HepG2 (cell line): ENCODE results near the gene DZANK1. TPM values are rescaled to one million over a fixed set of nuclear protein-coding genes. Genes with fewer than 3 reads are reported as not detected.

Experiments
- ATAC-seq: fragments of 200-7000 bp; cut with Tn5 transposase; 3 replicates; pipeline ENCODE4 v1.9.1; 2020; ENCODE audit warnings: mild to moderate bottlenecking, moderate library complexity
- BruUV-seq: library from RNA; stranded (reverse); fragments of 400-500 nt; replicated peaks from 2 replicates; lab custom pipeline; 2021; lab: Mats Ljungman, UMichigan
- CTCF ChIA-PET: fragments of 300-600 bp; formaldehyde crosslinking; extraction: SDS; loops from one replicate; lab custom pipeline; 2021; ENCODE audit warnings: low total read pairs, inconsistent platforms, low intra/inter-chr PET ratio; lab: Yijun Ruan, JAX
- POLR2A ChIA-PET: fragments of 350-600 bp; sonication (Branson Sonifier 250); formaldehyde crosslinking; loops from one replicate; lab custom pipeline; 2020; ENCODE audit warnings: antibody characterized with exemption, inconsistent platforms; lab: Yijun Ruan, JAX
- DNase-seq: peaks from one replicate; pipeline ENCODE4 v3.0.0-alpha.2; 2015; ENCODE audit warnings: low spot score
- FAIRE-seq: peaks from 3 replicates; lab custom pipeline; 2011; peaks lifted over from hg19 to GRCh38; lab: Jason Lieb, UNC
- H2AFZ ChIP-seq: one replicate; pipeline ENCODE4 v1.6.1; 2011; ENCODE audit warnings: low read length, inconsistent platforms
- H3K27ac ChIP-seq: fragments of 300-600 bp; 3 replicates; pipeline ENCODE4 v1.8.0; 2011; ENCODE audit warnings: mixed run types, mild to moderate bottlenecking, mixed read lengths, low read length, inconsistent platforms; ENCODE audit not compliant: insufficient read depth; ENCODE audit errors: extremely low read length
- H3K27me3 ChIP-seq, 2 experiments: fragments of 200-600 bp in 1 of 2; 2 replicates in 1 of 2; 3 replicates in 1 of 2; pipeline versions ENCODE4 v1.6.0 to v1.8.0; 2011; ENCODE audit warnings: low read length in 2 of 2, mild to moderate bottlenecking in 2 of 2, moderate library complexity in 2 of 2, inconsistent platforms in 1 of 2; ENCODE audit not compliant: insufficient read depth in 2 of 2, control insufficient read depth in 1 of 2
- H3K36me3 ChIP-seq, 2 experiments: fragments of 200-600 bp in 1 of 2; replicated peaks in 1 of 2; 2 replicates in 1 of 2; 3 replicates in 1 of 2; pipeline versions ENCODE4 v1.5.1 to v1.8.0; 2011; ENCODE audit warnings: low read length in 2 of 2, inconsistent platforms in 1 of 2; ENCODE audit not compliant: insufficient read depth in 2 of 2, control insufficient read depth in 1 of 2
- H3K4me1 ChIP-seq: 2 replicates; pipeline ENCODE4 v1.5.1; 2012; ENCODE audit warnings: low read length, inconsistent platforms; ENCODE audit not compliant: insufficient read depth
- H3K4me2 ChIP-seq: 2 replicates; pipeline ENCODE4 v1.6.0; 2011; ENCODE audit warnings: low read depth, low read length, inconsistent platforms
- H3K4me3 ChIP-seq, 3 experiments: fragments of 200-600 bp in 1 of 3; sonication (generic), shearing (Covaris generic) in 1 of 3; replicated peaks in 1 of 3; 2 replicates each; pipeline ENCODE4 v1.5.1; 2011 to 2016; ENCODE audit warnings: low read length in 3 of 3, inconsistent platforms in 2 of 3, low read depth in 2 of 3, mild to moderate bottlenecking in 2 of 3, control low read depth in 1 of 3, mixed read lengths in 1 of 3; ENCODE audit not compliant: insufficient read depth in 1 of 3
- H3K79me2 ChIP-seq: one replicate; pipeline ENCODE4 v1.6.1; 2011; ENCODE audit warnings: low read length, inconsistent platforms; ENCODE audit not compliant: insufficient read depth
- H3K9ac ChIP-seq: 2 replicates; pipeline ENCODE4 v1.6.0; 2011; ENCODE audit warnings: mild to moderate bottlenecking, low read depth, low read length, inconsistent platforms; ENCODE audit not compliant: insufficient read depth
- H3K9me3 ChIP-seq: 2 replicates; pipeline ENCODE4 v1.5.1; 2012; ENCODE audit warnings: mild to moderate bottlenecking, low read length
- H4K20me1 ChIP-seq: 2 replicates; pipeline ENCODE4 v1.6.0; 2011; ENCODE audit warnings: inconsistent platforms, mild to moderate bottlenecking, low read length, moderate library complexity; ENCODE audit not compliant: insufficient read depth
- CSRNP1 ChIP-seq: sonication (generic); formaldehyde crosslinking; IDR thresholded peaks from 2 replicates; pipeline ENCODE4 v1.8.1; 2023; ENCODE audit warnings: mild to moderate bottlenecking, missing genetic modification reagents
- EEA1 ChIP-seq: sonication (generic); formaldehyde crosslinking; IDR thresholded peaks from 2 replicates; pipeline ENCODE4 v1.5.1; 2020; ENCODE audit warnings: mild to moderate bottlenecking, missing genetic modification reagents, borderline replicate concordance
- IKZF5 ChIP-seq: IDR thresholded peaks from 2 replicates; pipeline ENCODE4 v1.6.1; 2018; ENCODE audit warnings: missing genetic modification reagents, mild to moderate bottlenecking, missing compliant biosample characterization
- PHF5A ChIP-seq: IDR thresholded peaks from one replicate; pipeline ENCODE4 v1.6.1; 2018; ENCODE audit warnings: low read depth, missing genetic modification reagents; ENCODE audit not compliant: unreplicated experiment
- RELA ChIP-seq: sonication (generic); formaldehyde crosslinking; IDR thresholded peaks from 2 replicates; pipeline ENCODE4 v1.4.0; 2020; ENCODE audit warnings: missing genetic modification reagents
- SRSF9 ChIP-seq: fragments of 200-400 bp; formaldehyde crosslinking; IDR thresholded peaks from 2 replicates; pipeline ENCODE4 v1.6.1; 2018; ENCODE audit warnings: borderline replicate concordance, mild to moderate bottlenecking, low read depth, low read length; ENCODE audit not compliant: insufficient read depth, poor library complexity, severe bottlenecking
- THAP9 ChIP-seq: sonication (generic); formaldehyde crosslinking; IDR thresholded peaks from 2 replicates; pipeline ENCODE4; 2020; ENCODE audit warnings: missing genetic modification reagents, mild to moderate bottlenecking, borderline replicate concordance
- ZBTB39 ChIP-seq: sonication (generic); formaldehyde crosslinking; IDR thresholded peaks from 2 replicates; pipeline ENCODE4 v1.5.0; 2020; ENCODE audit warnings: missing genetic modification reagents
- ZBTB46 ChIP-seq: sonication (generic); formaldehyde crosslinking; IDR thresholded peaks from 2 replicates; pipeline ENCODE4 v1.4.0; 2020; ENCODE audit warnings: mild to moderate bottlenecking, missing genetic modification reagents, borderline replicate concordance
- ZNF276 ChIP-seq: sonication (generic); formaldehyde crosslinking; IDR thresholded peaks from 2 replicates; pipeline ENCODE4 v1.4.0; 2020; ENCODE audit warnings: mild to moderate bottlenecking, low read depth, missing genetic modification reagents
- ZNF713 ChIP-seq: sonication (generic); formaldehyde crosslinking; IDR thresholded peaks from 2 replicates; pipeline ENCODE4 v1.4.0; 2020; ENCODE audit warnings: mild to moderate bottlenecking, missing genetic modification reagents
- ZNF841 ChIP-seq: sonication (generic); formaldehyde crosslinking; IDR thresholded peaks from 2 replicates; pipeline ENCODE4 v1.8.1; 2023; ENCODE audit warnings: missing genetic modification reagents, borderline replicate concordance
- WGBS: methylation state at CpG from one replicate; pipeline ENCODE4 v1.1.6; 2017; ENCODE audit warnings: low lambda C conversion rate; 5-methylcytosine and 5-hydroxymethylcytosine counted together
- in situ Hi-C: cut with HindIII; loops from 2 replicates; pipeline ENCODE4 v1.10.0; 2017; ENCODE audit warnings: low pct_unique_long_range_greater_than_20kb; ENCODE audit not compliant: extremely low pct_ligation_motif_present
- intact Hi-C: fragments of 100-400 bp; cut with micrococcal nuclease; formaldehyde crosslinking; loops from one replicate; pipeline ENCODE4 v1.10.0; 2022; ENCODE audit not compliant: unreplicated experiment
- polyA plus RNA-seq, 8 experiments: library from polyadenylated mRNA; depleted of rRNA in 3 of 8; stranded (reverse) in 7 of 8; unstranded in 1 of 8; fragments of >200 nt; fragmentation: Illumina TruSeq in 4 of 8; extraction: Trizol in 4 of 8; gene quantifications; 2 replicates each; pipeline versions ENCODE4 v1.2.1 to v1.2.3, GENCODE V29; 2011 to 2016; ENCODE audit warnings: low read depth in 4 of 8, missing spikeins in 1 of 8, mixed read lengths in 1 of 8; ENCODE audit not compliant: insufficient read depth in 1 of 8
- total RNA-seq, 5 experiments: library from RNA; depleted of rRNA; stranded (reverse); fragments of >200 nt; fragmentation: Illumina TruSeq; extraction: Trizol; gene quantifications; 2 replicates each; pipeline ENCODE4 v1.2.3, GENCODE V29; 2016; ENCODE audit warnings: low read depth in 1 of 5

DZANK1 gene
- total and polyA plus RNA-seq, 2 of the 13 experiments (the other 11 are each of a cell fraction or from before 2014, with no cell fraction given) = 1.6 to 3.2 TPM

- no peak for DNase-seq
- TF ChIP-seq RELA (CRISPR knock-in tag) (no peak), PHF5A (CRISPR knock-in tag) (no peak), CSRNP1 (CRISPR knock-in tag) (no peak), EEA1 (CRISPR knock-in tag) (no peak), THAP9 (CRISPR knock-in tag) (no peak), ZNF713 (CRISPR knock-in tag) (no peak), SRSF9 (no peak), ZBTB39 (CRISPR knock-in tag) (no peak), IKZF5 (CRISPR knock-in tag) (no peak), ZNF276 (CRISPR knock-in tag) (no peak), ZNF841 (CRISPR knock-in tag) (no peak), ZBTB46 (CRISPR knock-in tag) (no peak)
These were observed 44.7 kb upstream of the DZANK1 start for GRCh38 chr20:18511571-18511970.

More at GRCh38 chr20:18511571-18511970, 44.7 kb upstream of the DZANK1 start:
- FAIRE-seq = no peak
- no peak overlapping the region for H3K27ac ChIP-seq
- no peaks in the 10 kb centered on the region for H3K9me3 ChIP-seq
- no peak for ATAC-seq
- no peaks in the 10 kb centered on the region; a peak in 1 of 5 replicates for H3K27me3 ChIP-seq
- peaks cover 36% of the 10 kb centered on the region for H3K4me1 ChIP-seq
- peaks cover 12 to 42% of the 10 kb centered on the region in 2 experiments for H3K36me3 ChIP-seq
- peaks cover 22% of the 10 kb centered on the region for H3K79me2 ChIP-seq
- no peak overlapping the region for H3K4me3 ChIP-seq
- intact Hi-C loops (no loop called here), in situ Hi-C loops (no loop called here)
- POLR2A ChIA-PET = no interaction called here
- WGBS = 95% methylated on average over 1 of the region's 1 CpG
- CTCF ChIA-PET = no interaction called here
- no peak overlapping the region for H3K4me2 ChIP-seq
- H4K20me1 ChIP-seq = no peaks in the 10 kb centered on the region
- BruUV-seq = no TSS peak
- no peak overlapping the region for H3K9ac ChIP-seq
- H2AFZ ChIP-seq = no peak overlapping the region
